ENCODE results near the gene ARL4A. TPM values are rescaled to one million over a fixed set of nuclear protein-coding genes. Genes with fewer than 3 reads are reported as not detected.

The ARL4A gene
- total and polyA plus RNA-seq, 7 experiments from 2014 or later = 5.5 to 97.4 (median 18.9) TPM

- Mint-ChIP-seq H3K4me1 (peaks cover 10 to 33% (median 26%) of the 10 kb centered on the region in 7 donors), H3K9me3 (peaks cover 0 to 2% (median 0%) of the 10 kb centered on the region in 11 donors), H3K4me3 (peak overlapping the region in 1 of 10 donors; percentile 51), H3K27ac (peak overlapping the region in 5 of 9 donors; percentile 29 to 70 (median 43)), H3K27me3 (peaks cover 0 to 2% (median 0%) of the 10 kb centered on the region in 5 donors), H3K36me3 (no peaks in the 10 kb centered on the region)
- Histone ChIP-seq H3K4me1 (ENCODE audit: control insufficient read depth in 2 of 2, insufficient read depth in 2 of 2, low read length in 2 of 2) (peaks cover 13 to 17% of the 10 kb centered on the region in 2 donors), H3K9me3 (ENCODE audit: control insufficient read depth in 2 of 3, low read length in 3 of 3) (no peaks in the 10 kb centered on the region), H3K4me3 (ENCODE audit: low read length) (no peak overlapping the region), H3K36me3 (ENCODE audit: control insufficient read depth in 2 of 3, insufficient read depth in 3 of 3, low read length in 3 of 3) (no peaks in the 10 kb centered on the region), H3K27me3 (ENCODE audit: control insufficient read depth in 2 of 2, insufficient read depth in 2 of 2, low read length in 2 of 2) (no peaks in the 10 kb centered on the region), H3K27ac (ENCODE audit: low read depth, low read length) (no peak overlapping the region)
- intact Hi-C loops (cut with micrococcal nuclease) = loop anchor here in 1 of 2 donors (10.0 kb wide), 1 partner anchor 98 kb away; no protein-coding TSS in a partner anchor
- ATAC-seq = no peak
- no peak for DNase-seq
- ChIA-PET CTCF (interaction anchor here (1.1 kb wide), 1 partner anchor 45 kb away, joined by 4 read pairs; the partner anchor contains the start of gene ARL4A), POLR2A (no interaction called here)
These were observed 45.0 kb downstream of the ARL4A start for GRCh38 chr7:12732428-12732827.

GRCh38 chr7:12735923-12736322, 48.5 kb downstream of the ARL4A start:
- H3K4me1 ChIP-seq (ENCODE audit: control insufficient read depth in 2 of 2, insufficient read depth in 2 of 2, low read length in 2 of 2) = peaks cover 7 to 13% of the 10 kb centered on the region in 2 donors
- POLR2A ChIA-PET = interaction anchor here (0.6 kb wide), 1 partner anchor 1621 kb away, joined by 3 read pairs; no protein-coding TSS in a partner anchor
- H3K27me3 Mint-ChIP-seq = peaks cover 0 to 10% (median 0%) of the 10 kb centered on the region in 5 donors
- H3K9me3 Mint-ChIP-seq = peaks cover 0 to 1% (median 0%) of the 10 kb centered on the region in 11 donors
- intact Hi-C loops (cut with micrococcal nuclease) = loop anchor here in 1 of 2 donors (10.0 kb wide), 1 partner anchor 101 kb away; no protein-coding TSS in a partner anchor
- CTCF ChIA-PET = no interaction called here
- ATAC-seq = no peak
- H3K36me3 Mint-ChIP-seq = no peaks in the 10 kb centered on the region
- H3K4me1 Mint-ChIP-seq = peaks cover 4 to 26% (median 10%) of the 10 kb centered on the region in 7 donors
- H3K36me3 ChIP-seq (ENCODE audit: control insufficient read depth in 2 of 3, insufficient read depth in 3 of 3, low read length in 3 of 3) = no peaks in the 10 kb centered on the region
- H3K4me3 Mint-ChIP-seq = no peak overlapping the region
- no peak for DNase-seq
- no peak overlapping the region for H3K27ac Mint-ChIP-seq
- H3K27ac ChIP-seq (ENCODE audit: low read depth, low read length) = no peak overlapping the region
- H3K27me3 ChIP-seq (ENCODE audit: control insufficient read depth in 2 of 2, insufficient read depth in 2 of 2, low read length in 2 of 2) = no peaks in the 10 kb centered on the region
- no peak overlapping the region for H3K4me3 ChIP-seq (ENCODE audit: low read length)
- no peaks in the 10 kb centered on the region for H3K9me3 ChIP-seq (ENCODE audit: control insufficient read depth in 2 of 3, low read length in 3 of 3)

GRCh38 chr7:12737373-12737772, 49.9 kb downstream of the ARL4A start:
- POLR2A ChIA-PET = no interaction called here
- Histone ChIP-seq H3K27ac (ENCODE audit: low read depth, low read length) (no peak overlapping the region), H3K4me3 (ENCODE audit: low read length) (no peak overlapping the region), H3K4me1 (ENCODE audit: control insufficient read depth in 2 of 2, insufficient read depth in 2 of 2, low read length in 2 of 2) (no peaks in the 10 kb centered on the region), H3K9me3 (ENCODE audit: control insufficient read depth in 2 of 3, low read length in 3 of 3) (no peaks in the 10 kb centered on the region), H3K36me3 (ENCODE audit: control insufficient read depth in 2 of 3, insufficient read depth in 3 of 3, low read length in 3 of 3) (no peaks in the 10 kb centered on the region), H3K27me3 (ENCODE audit: control insufficient read depth in 2 of 2, insufficient read depth in 2 of 2, low read length in 2 of 2) (no peaks in the 10 kb centered on the region)
- no peak for ATAC-seq
- peaks cover 0 to 1% (median 0%) of the 10 kb centered on the region in 11 donors for H3K9me3 Mint-ChIP-seq
- no peaks in the 10 kb centered on the region for H3K36me3 Mint-ChIP-seq
- H3K27me3 Mint-ChIP-seq = peaks cover 0 to 12% (median 0%) of the 10 kb centered on the region in 5 donors
- CTCF ChIA-PET = no interaction called here
- H3K4me1 Mint-ChIP-seq = peaks cover 0 to 14% (median 2%) of the 10 kb centered on the region in 7 donors
- H3K4me3 Mint-ChIP-seq = no peak overlapping the region
- DNase-seq = no peak
- intact Hi-C loops (cut with micrococcal nuclease) = loop anchor here in 1 of 2 donors (10.0 kb wide), 1 partner anchor 103 kb away; no protein-coding TSS in a partner anchor
- H3K27ac Mint-ChIP-seq = no peak overlapping the region

GRCh38 chr7:12737836-12738235, 50.4 kb downstream of the ARL4A start:
- no peaks in the 10 kb centered on the region for H3K27me3 ChIP-seq (ENCODE audit: control insufficient read depth in 2 of 2, insufficient read depth in 2 of 2, low read length in 2 of 2)
- H3K4me3 ChIP-seq (ENCODE audit: low read length) = no peak overlapping the region
- ChIA-PET POLR2A (no interaction called here), CTCF (no interaction called here)
- no peaks in the 10 kb centered on the region for H3K36me3 ChIP-seq (ENCODE audit: control insufficient read depth in 2 of 3, insufficient read depth in 3 of 3, low read length in 3 of 3)
- peaks cover 0 to 12% (median 0%) of the 10 kb centered on the region in 5 donors for H3K27me3 Mint-ChIP-seq
- peaks cover 0 to 1% (median 0%) of the 10 kb centered on the region in 11 donors for H3K9me3 Mint-ChIP-seq
- intact Hi-C loops (cut with micrococcal nuclease) = loop anchor here in 1 of 2 donors (10.0 kb wide), 1 partner anchor 103 kb away; no protein-coding TSS in a partner anchor
- H3K36me3 Mint-ChIP-seq = no peaks in the 10 kb centered on the region
- H3K4me3 Mint-ChIP-seq = no peak overlapping the region
- no peaks in the 10 kb centered on the region for H3K4me1 ChIP-seq (ENCODE audit: control insufficient read depth in 2 of 2, insufficient read depth in 2 of 2, low read length in 2 of 2)
- H3K4me1 Mint-ChIP-seq = peaks cover 0 to 11% (median 0%) of the 10 kb centered on the region in 7 donors
- DNase-seq (no peak), ATAC-seq (no peak)
- no peaks in the 10 kb centered on the region for H3K9me3 ChIP-seq (ENCODE audit: control insufficient read depth in 2 of 3, low read length in 3 of 3)
- H3K27ac Mint-ChIP-seq = no peak overlapping the region
- H3K27ac ChIP-seq (ENCODE audit: low read depth, low read length) = no peak overlapping the region

- ChIA-PET POLR2A (no interaction called here), CTCF (no interaction called here)
- H3K27me3 ChIP-seq (ENCODE audit: control insufficient read depth in 2 of 2, insufficient read depth in 2 of 2, low read length in 2 of 2) = no peaks in the 10 kb centered on the region
- H3K4me3 ChIP-seq (ENCODE audit: low read length) = no peak overlapping the region
- no peak overlapping the region for H3K27ac ChIP-seq (ENCODE audit: low read depth, low read length)
- Mint-ChIP-seq H3K4me1 (peaks cover 0 to 11% (median 0%) of the 10 kb centered on the region in 7 donors), H3K9me3 (peaks cover 0 to 1% (median 0%) of the 10 kb centered on the region in 11 donors), H3K27me3 (peaks cover 0 to 12% (median 0%) of the 10 kb centered on the region in 5 donors), H3K27ac (no peak overlapping the region), H3K36me3 (no peaks in the 10 kb centered on the region), H3K4me3 (no peak overlapping the region)
- DNase-seq (no peak), ATAC-seq (no peak)
- intact Hi-C loops (cut with micrococcal nuclease) = loop anchor here in 1 of 2 donors (10.0 kb wide), 1 partner anchor 104 kb away; no protein-coding TSS in a partner anchor
- H3K4me1 ChIP-seq (ENCODE audit: control insufficient read depth in 2 of 2, insufficient read depth in 2 of 2, low read length in 2 of 2) = no peaks in the 10 kb centered on the region
- no peaks in the 10 kb centered on the region for H3K9me3 ChIP-seq (ENCODE audit: control insufficient read depth in 2 of 3, low read length in 3 of 3)
- no peaks in the 10 kb centered on the region for H3K36me3 ChIP-seq (ENCODE audit: control insufficient read depth in 2 of 3, insufficient read depth in 3 of 3, low read length in 3 of 3)
These were observed 51.2 kb downstream of the ARL4A start for GRCh38 chr7:12738665-12739064.

Other genes with a start within 250 kb of the ARL4A start
- gene SCIN, start 116.9 kb upstream of the ARL4A start, total RNA-seq = under 1 TPM in 4 of 5 experiments, not detected in 1; 0.16 to 0.95 (median 0.35) TPM
- not detected for gene SCIN, start 116.9 kb upstream of the ARL4A start, polyA plus RNA-seq